Transverse colon (tissue), 4 donors: Measurements from ENCODE around the gene TFAP2E.

Experiments used
- CTCF ChIP-seq, 5 experiments: fragments of 200-600 bp in 3 of 5; fragments of 450-650 bp in 2 of 5; sonication (generic) in 3 of 5; IDR thresholded peaks; 1 replicate in 2 of 5; 2 replicates in 3 of 5; pipeline ENCODE4 v1.5.1; 2016 to 2017; ENCODE audit warnings: antibody characterized with exemption in 5 of 5, inconsistent platforms in 3 of 5, mild to moderate bottlenecking in 2 of 5, moderate library complexity in 1 of 5
- POLR2A ChIP-seq: fragments of 450-650 bp; IDR thresholded peaks from one replicate; pipeline ENCODE4 v1.6.1; 2016; ENCODE audit warnings: antibody characterized with exemption, mild to moderate bottlenecking, moderate library complexity
- POLR2AphosphoS5 ChIP-seq, 3 donors: sonication (generic); formaldehyde crosslinking; IDR thresholded peaks; one replicate each; pipeline ENCODE4 v1.6.1; 2016; ENCODE audit warnings: antibody characterized with exemption in 3 of 3

- TF ChIP-seq CTCF (IDR thresholded peaks at IDR 0.05) (no peak), POLR2A (no peak), POLR2AphosphoS5 (IDR thresholded peaks at IDR 0.05) (no peak)
Measured at GRCh38 chr1:35615440-35615839, 42.3 kb downstream of the TFAP2E start.
